ENCODE results near the gene ZNF106.

GRCh38 chr15:42384597-42384996, 106.3 kb downstream of the ZNF106 start:
- TF ChIP-seq, protein P1, sequence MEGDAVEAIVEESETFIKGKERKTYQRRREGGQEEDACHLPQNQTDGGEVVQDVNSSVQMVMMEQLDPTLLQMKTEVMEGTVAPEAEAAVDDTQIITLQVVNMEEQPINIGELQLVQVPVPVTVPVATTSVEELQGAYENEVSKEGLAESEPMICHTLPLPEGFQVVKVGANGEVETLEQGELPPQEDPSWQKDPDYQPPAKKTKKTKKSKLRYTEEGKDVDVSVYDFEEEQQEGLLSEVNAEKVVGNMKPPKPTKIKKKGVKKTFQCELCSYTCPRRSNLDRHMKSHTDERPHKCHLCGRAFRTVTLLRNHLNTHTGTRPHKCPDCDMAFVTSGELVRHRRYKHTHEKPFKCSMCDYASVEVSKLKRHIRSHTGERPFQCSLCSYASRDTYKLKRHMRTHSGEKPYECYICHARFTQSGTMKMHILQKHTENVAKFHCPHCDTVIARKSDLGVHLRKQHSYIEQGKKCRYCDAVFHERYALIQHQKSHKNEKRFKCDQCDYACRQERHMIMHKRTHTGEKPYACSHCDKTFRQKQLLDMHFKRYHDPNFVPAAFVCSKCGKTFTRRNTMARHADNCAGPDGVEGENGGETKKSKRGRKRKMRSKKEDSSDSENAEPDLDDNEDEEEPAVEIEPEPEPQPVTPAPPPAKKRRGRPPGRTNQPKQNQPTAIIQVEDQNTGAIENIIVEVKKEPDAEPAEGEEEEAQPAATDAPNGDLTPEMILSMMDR (IDR thresholded peaks at IDR 0.05): no peak
- TF ChIP-seq POLR2AphosphoS5 (IDR thresholded peaks at IDR 0.05) (no peak), POLR2A (IDR thresholded peaks at IDR 0.05; ENCODE audit: low read depth) (no peak), EP300 (IDR thresholded peaks at IDR 0.05) (no peak)

Measured in esophagus muscularis mucosa (tissue), 4 donors.